GM23248 (cell line): ENCODE data around the gene GRHPR. TPM values are rescaled to one million over a fixed set of nuclear protein-coding genes. Genes with fewer than 3 reads are reported as not detected.

Source experiments
- DNase-seq: peaks from one replicate; pipeline ENCODE4 v3.0.0-alpha.2; 2015
- H2AFZ ChIP-seq: fragments of 200-600 bp; sonication (generic); 2 replicates; pipeline ENCODE4 v1.6.1; 2016; ENCODE audit warnings: antibody characterized with exemption
- H3F3A ChIP-seq: fragments of 200-600 bp; sonication (generic); 2 replicates; pipeline ENCODE4 v1.6.1; 2016; ENCODE audit warnings: mild to moderate bottlenecking, antibody characterized with exemption, mixed run types; ENCODE audit not compliant: insufficient read depth
- H3K27ac ChIP-seq: fragments of 200-600 bp; sonication (generic); 2 replicates; pipeline ENCODE4 v1.5.1; 2016; ENCODE audit warnings: mild to moderate bottlenecking
- H3K27me3 ChIP-seq: fragments of 200-600 bp; sonication (generic); replicated peaks from 2 replicates; pipeline ENCODE4 v1.6.1; 2016; ENCODE audit warnings: mild to moderate bottlenecking; ENCODE audit not compliant: insufficient read depth
- H3K36me3 ChIP-seq: fragments of 200-600 bp; sonication (generic); 2 replicates; pipeline ENCODE4 v1.6.1; 2016; ENCODE audit warnings: low read depth, mild to moderate bottlenecking
- H3K4me1 ChIP-seq: fragments of 200-600 bp; sonication (generic); 2 replicates; pipeline ENCODE4 v1.6.1; 2016; ENCODE audit warnings: mild to moderate bottlenecking; ENCODE audit not compliant: insufficient read depth
- H3K4me2 ChIP-seq: fragments of 200-600 bp; sonication (generic); one replicate; pipeline ENCODE4 v1.6.1; 2016; ENCODE audit warnings: mild to moderate bottlenecking; ENCODE audit not compliant: unreplicated experiment
- H3K4me3 ChIP-seq: fragments of 200-600 bp; sonication (generic); 2 replicates; pipeline ENCODE4 v1.5.1; 2016; ENCODE audit warnings: mild to moderate bottlenecking
- H3K79me2 ChIP-seq: fragments of 200-600 bp; sonication (generic); 2 replicates; pipeline ENCODE4 v1.6.1; 2016; ENCODE audit warnings: mild to moderate bottlenecking; ENCODE audit not compliant: insufficient read depth
- H3K9ac ChIP-seq: fragments of 200-600 bp; sonication (generic); 2 replicates; pipeline ENCODE4 v1.6.1; 2016; ENCODE audit warnings: mild to moderate bottlenecking
- H3K9me2 ChIP-seq: fragments of 200-600 bp; sonication (generic); 2 replicates; pipeline ENCODE4 v1.6.1; 2016; ENCODE audit warnings: mixed run types, mild to moderate bottlenecking, moderate library complexity; ENCODE audit not compliant: insufficient read depth
- H3K9me3 ChIP-seq: fragments of 200-600 bp; sonication (generic); one replicate; pipeline ENCODE4 v1.6.1; 2017; ENCODE audit warnings: low read depth
- H4K20me1 ChIP-seq: fragments of 200-600 bp; sonication (generic); 2 replicates; pipeline ENCODE4 v1.6.0; 2016; ENCODE audit not compliant: insufficient read depth
- EZH2 ChIP-seq: fragments of 200-600 bp; sonication (generic); IDR thresholded peaks from 2 replicates; pipeline ENCODE4 v1.6.1; 2018; ENCODE audit warnings: antibody characterized with exemption, mild to moderate bottlenecking; ENCODE audit not compliant: insufficient read depth, poor library complexity, severe bottlenecking
- EZH2phosphoT487 ChIP-seq: fragments of 200-600 bp; sonication (generic); IDR thresholded peaks from 2 replicates; pipeline ENCODE4 v1.6.1; 2018; ENCODE audit warnings: antibody characterized with exemption, moderate library complexity, mild to moderate bottlenecking, low read depth; ENCODE audit not compliant: insufficient read depth
- WGBS, 2 experiments: methylation state at CpG; one replicate each; pipeline ENCODE4 v1.1.6; 2015 to 2017; ENCODE audit warnings: low lambda C conversion rate in 2 of 2, low coverage in 1 of 2; ENCODE audit errors: missing lambda C conversion rate in 2 of 2; 5-methylcytosine and 5-hydroxymethylcytosine counted together
- in situ Hi-C: fragments of 300-500 bp; cut with MboI; formaldehyde crosslinking; loops from 2 replicates; pipeline ENCODE4 v1.15.0; 2020
- polyA plus RNA-seq: library from polyadenylated mRNA; unstranded; fragments of >200 nt; fragmentation: Nextera tagmentation; extraction: Ambion mirVana; gene quantifications from 2 replicates; pipeline ENCODE4 v1.2.1, GENCODE V29; 2016
- total RNA-seq: library from RNA; depleted of rRNA; stranded (reverse); fragments of >200 nt; shearing (Covaris generic); gene quantifications from 2 replicates; pipeline ENCODE4 v1.2.3, GENCODE V29; 2014

Gene GRHPR
- total and polyA plus RNA-seq, 2 experiments from 2014 or later, result 124 to 146 TPM

GRCh38 chr9:37436540-37436939 lies 14.0 kb downstream of the GRHPR start:
- H3K27me3 ChIP-seq, result no peaks in the 10 kb centered on the region
- WGBS, 2 experiments, result 77 to 82% methylated on average over 5 of the region's 5 CpGs
- H3K9me3 ChIP-seq, result no peaks in the 10 kb centered on the region
- no peak for TF ChIP-seq EZH2
- TF ChIP-seq EZH2phosphoT487, result no peak
- DNase-seq, result no peak
- no peak overlapping the region for H2AFZ ChIP-seq
- in situ Hi-C loops, result no loop called here
- peaks cover 53% of the 10 kb centered on the region for H3K36me3 ChIP-seq
- H4K20me1 ChIP-seq, result no peaks in the 10 kb centered on the region
- H3K4me3 ChIP-seq, result no peak overlapping the region
- H3F3A ChIP-seq, result peaks cover 14% of the 10 kb centered on the region; the same call in 1 of the 2 replicates
- no peaks in the 10 kb centered on the region for H3K4me1 ChIP-seq
- no peak overlapping the region for H3K9ac ChIP-seq
- H3K4me2 ChIP-seq, result no peak overlapping the region
- peaks cover 46% of the 10 kb centered on the region for H3K79me2 ChIP-seq
- no peaks in the 10 kb centered on the region for H3K9me2 ChIP-seq
- no peak overlapping the region for H3K27ac ChIP-seq

- WGBS, 2 experiments, result 94 to 95% methylated on average over 6 of the region's 6 CpGs
- no peak overlapping the region for H3K27ac ChIP-seq
- H3K4me1 ChIP-seq, result no peaks in the 10 kb centered on the region
- H3K9me3 ChIP-seq, result no peaks in the 10 kb centered on the region
- no peak overlapping the region for H3K9ac ChIP-seq
- no peaks in the 10 kb centered on the region for H4K20me1 ChIP-seq
- DNase-seq, result no peak
- H3K79me2 ChIP-seq, result peaks cover 51% of the 10 kb centered on the region
- H3F3A ChIP-seq, result peaks cover 14% of the 10 kb centered on the region; the same call in 1 of the 2 replicates
- no peak overlapping the region for H3K4me3 ChIP-seq
- no peak overlapping the region for H3K4me2 ChIP-seq
- H3K9me2 ChIP-seq, result no peaks in the 10 kb centered on the region
- peaks cover 58% of the 10 kb centered on the region for H3K36me3 ChIP-seq
- no peak overlapping the region for H2AFZ ChIP-seq
- no peaks in the 10 kb centered on the region for H3K27me3 ChIP-seq
- no peak for TF ChIP-seq EZH2phosphoT487
- no peak for TF ChIP-seq EZH2
- in situ Hi-C loops, result no loop called here
Measured at GRCh38 chr9:37437010-37437409, 14.5 kb downstream of the GRHPR start.

- Histone ChIP-seq H3K36me3 (peaks cover 62% of the 10 kb centered on the region), H3K4me1 (no peaks in the 10 kb centered on the region), H3K9me2 (no peaks in the 10 kb centered on the region), H3K9me3 (no peaks in the 10 kb centered on the region), H2AFZ (no peak overlapping the region), H3K4me3 (no peak overlapping the region), H3K27ac (no peak overlapping the region), H4K20me1 (no peaks in the 10 kb centered on the region), H3K79me2 (peaks cover 55% of the 10 kb centered on the region), H3K27me3 (no peaks in the 10 kb centered on the region), H3F3A (peaks cover 14% of the 10 kb centered on the region; the same call in 1 of the 2 replicates), H3K4me2 (no peak overlapping the region), H3K9ac (no peak overlapping the region)
- no peak for DNase-seq
- TF ChIP-seq EZH2phosphoT487, result no peak
- no peak for TF ChIP-seq EZH2
- in situ Hi-C loops, result no loop called here
- 65 to 66% methylated on average over 4 of the region's 4 CpGs for WGBS, 2 experiments
Measured at GRCh38 chr9:37437621-37438020, 15.1 kb downstream of the GRHPR start.

GRCh38 chr9:37438359-37438758 lies 15.9 kb downstream of the GRHPR start:
- WGBS, 2 experiments, result 98 to 100% methylated on average over 3 of the region's 3 CpGs
- H4K20me1 ChIP-seq, result no peaks in the 10 kb centered on the region
- H3K9ac ChIP-seq, result no peak overlapping the region
- H2AFZ ChIP-seq, result no peak overlapping the region
- H3K4me1 ChIP-seq, result no peaks in the 10 kb centered on the region
- in situ Hi-C loops, result no loop called here
- peaks cover 62% of the 10 kb centered on the region for H3K36me3 ChIP-seq
- no peak overlapping the region for H3K4me2 ChIP-seq
- H3K4me3 ChIP-seq, result no peak overlapping the region
- no peaks in the 10 kb centered on the region for H3K27me3 ChIP-seq
- no peak for DNase-seq
- no peak for TF ChIP-seq EZH2phosphoT487
- no peak for TF ChIP-seq EZH2
- peaks cover 62% of the 10 kb centered on the region for H3K79me2 ChIP-seq
- peaks cover 14% of the 10 kb centered on the region; the same call in 1 of the 2 replicates for H3F3A ChIP-seq
- H3K9me2 ChIP-seq, result no peaks in the 10 kb centered on the region
- no peaks in the 10 kb centered on the region for H3K9me3 ChIP-seq
- no peak overlapping the region for H3K27ac ChIP-seq
